Measurements from ENCODE around the gene MAP7D1.

- TF ChIP-seq EZH2 (IDR thresholded peaks at IDR 0.05; ENCODE audit: low read depth) (no peak), CTCF (conservative IDR thresholded peaks at IDR 0.05) (no peak)
Measured at GRCh38 chr1:36154765-36155407, 1.1 kb upstream of the MAP7D1 start.

All from PC-9 (cell line).